GM19240 (cell line): ENCODE measurements around the gene CCDC152.
"Not testable (repeated sequence)": the region's sequence is repeated elsewhere in the genome, so short reads cannot be mapped to it uniquely, and the experiment has no call there.

Source experiments
- DNase-seq: peaks from one replicate; pipeline ENCODE4 v3.0.0; 2011; ENCODE audit warnings: low spot score; ENCODE audit not compliant: insufficient read length

Gene CCDC152

DNA sequence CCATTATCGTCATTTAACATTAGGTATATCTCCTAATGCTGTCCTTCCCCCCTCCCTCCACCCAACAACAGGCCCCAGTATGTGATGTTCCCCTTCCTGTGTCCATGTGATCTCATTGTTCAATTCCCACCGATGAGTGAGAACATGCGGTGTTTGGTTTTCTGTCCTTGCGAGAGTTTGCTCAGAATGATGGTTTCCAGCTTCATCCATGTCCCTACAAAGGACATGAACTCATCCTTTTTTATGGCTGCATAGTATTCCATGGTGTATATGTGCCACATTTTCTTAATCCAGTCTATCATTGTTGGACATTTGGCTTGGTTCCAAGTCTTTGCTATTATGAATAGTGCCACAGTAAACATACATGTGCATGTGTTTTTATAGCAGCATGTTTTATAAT is 87.8 kb downstream of the CCDC152 start:
- not testable (repeated sequence) for DNase-seq

DNA sequence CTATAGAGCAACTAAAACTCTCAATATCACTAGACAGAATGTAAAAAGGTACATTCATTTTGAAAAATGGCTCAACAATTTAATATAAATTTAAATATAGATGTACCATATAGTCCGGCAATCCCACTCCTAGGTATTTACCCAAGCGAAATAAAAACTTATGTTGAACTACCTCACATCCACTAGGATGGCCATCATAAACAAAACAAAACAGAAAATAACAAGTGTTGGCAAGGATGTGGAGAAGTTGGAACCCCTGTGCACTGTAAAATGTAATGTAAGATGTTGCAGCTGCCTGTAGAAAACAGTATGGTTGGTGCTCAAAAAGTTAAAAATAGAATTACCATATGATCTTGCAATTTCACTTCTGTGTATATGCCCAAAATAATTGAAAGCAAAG is 91.9 kb downstream of the CCDC152 start:
- DNase-seq = no peak

DNA sequence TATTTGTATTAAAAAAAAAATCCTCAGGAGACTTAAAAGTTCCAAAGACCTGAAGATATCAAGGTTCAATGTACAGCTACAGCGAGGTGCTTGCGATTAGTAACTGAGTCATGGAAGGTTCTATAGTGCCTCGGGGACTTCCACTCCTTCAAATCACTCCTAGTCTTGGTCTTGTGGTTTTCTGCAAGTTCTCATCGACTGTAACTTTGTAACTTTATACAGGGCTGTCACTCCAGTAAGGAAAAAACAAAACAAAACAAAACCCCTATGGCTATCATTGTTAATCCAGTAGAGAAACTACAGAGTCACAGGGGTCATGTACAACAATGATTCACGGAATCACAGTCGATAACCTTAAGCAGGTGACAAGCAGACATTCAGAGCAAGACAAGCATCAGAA is 94.9 kb downstream of the CCDC152 start:
- no peak for DNase-seq
